GM18526 (cell line): Measurements from ENCODE around the gene SDHC.

Experiments
- POLR2A ChIP-seq: IDR thresholded peaks from 3 replicates; pipeline ENCODE4 v1.6.1; 2011; ENCODE audit not compliant: insufficient read length; ENCODE audit errors: extremely low read depth

SDHC gene

GRCh38 chr1:161314201-161314981 lies at the start of gene SDHC:
SDHC (plus strand) TSS chr1:161314381; CDS start chr1:161314406, 25 bp downstream.
- peak; percentile 93 for TF ChIP-seq POLR2A

- TF ChIP-seq POLR2A, result no peak
These were observed 48.9 kb upstream of the SDHC start for GRCh38 chr1:161265305-161265704.

GRCh38 chr1:161266202-161266601 lies 48.0 kb upstream of the SDHC start:
- no peak for TF ChIP-seq POLR2A

GRCh38 chr1:161266836-161267235 lies 47.3 kb upstream of the SDHC start:
- no peak for TF ChIP-seq POLR2A

- TF ChIP-seq POLR2A, result no peak
These were observed 46.9 kb upstream of the SDHC start for GRCh38 chr1:161267321-161267720.

- TF ChIP-seq POLR2A, result no peak
These were observed 40.8 kb upstream of the SDHC start for GRCh38 chr1:161273402-161273801.

GRCh38 chr1:161274874-161275273 lies 39.3 kb upstream of the SDHC start:
- no peak for TF ChIP-seq POLR2A

GRCh38 chr1:161282991-161283390 lies 31.2 kb upstream of the SDHC start:
- no peak for TF ChIP-seq POLR2A

- no peak for TF ChIP-seq POLR2A
These were observed 29.1 kb upstream of the SDHC start for GRCh38 chr1:161285113-161285512.

- no peak for TF ChIP-seq POLR2A
These were observed 28.7 kb upstream of the SDHC start for GRCh38 chr1:161285521-161285920.

GRCh38 chr1:161287482-161288054 lies 26.6 kb upstream of the SDHC start:
- no peak for TF ChIP-seq POLR2A

- no peak for TF ChIP-seq POLR2A
These were observed 23.4 kb upstream of the SDHC start for GRCh38 chr1:161290779-161291178.

GRCh38 chr1:161297415-161297814 lies 16.8 kb upstream of the SDHC start:
- no peak for TF ChIP-seq POLR2A

- no peak for TF ChIP-seq POLR2A
These were observed 16.1 kb upstream of the SDHC start for GRCh38 chr1:161298116-161298515.

GRCh38 chr1:161299347-161299746 lies 14.8 kb upstream of the SDHC start:
- no peak for TF ChIP-seq POLR2A

GRCh38 chr1:161300478-161300877 lies 13.7 kb upstream of the SDHC start:
- no peak for TF ChIP-seq POLR2A
